ENCODE results near the gene DYRK4.

DYRK4 gene

GRCh38 chr12:4566474-4566873, 4.5 kb downstream of the DYRK4 start:
- DNase-seq = no peak

GRCh38 chr12:4567073-4567881, 5.3 kb downstream of the DYRK4 start:
- no peak for DNase-seq

GRCh38 chr12:4569261-4569660, 7.3 kb downstream of the DYRK4 start:
- no peak for DNase-seq

GRCh38 chr12:4572680-4573079, 10.7 kb downstream of the DYRK4 start:
- DNase-seq = no peak

GRCh38 chr12:4579305-4580102, 17.5 kb downstream of the DYRK4 start:
- no peak for DNase-seq

GRCh38 chr12:4580281-4580688, 18.3 kb downstream of the DYRK4 start:
- no peak for DNase-seq

- no peak for DNase-seq
These were observed 22.3 kb downstream of the DYRK4 start for GRCh38 chr12:4584281-4584680.

GRCh38 chr12:4584896-4585295, 22.9 kb downstream of the DYRK4 start:
- DNase-seq = no peak

GRCh38 chr12:4586500-4586899, 24.5 kb downstream of the DYRK4 start:
- no peak for DNase-seq

GRCh38 chr12:4587108-4587507, 25.1 kb downstream of the DYRK4 start:
- no peak for DNase-seq

- no peak for DNase-seq
These were observed 26.9 kb downstream of the DYRK4 start for GRCh38 chr12:4588916-4589315.

- no peak for DNase-seq
These were observed 27.9 kb downstream of the DYRK4 start for GRCh38 chr12:4589941-4590340.

- DNase-seq = no peak
These were observed 29.2 kb downstream of the DYRK4 start for GRCh38 chr12:4591180-4591687.

GRCh38 chr12:4595881-4596280, 33.9 kb downstream of the DYRK4 start:
- DNase-seq = no peak

- DNase-seq = no peak
These were observed 41.4 kb downstream of the DYRK4 start for GRCh38 chr12:4603421-4603820.

GRCh38 chr12:4603946-4604345, 41.9 kb downstream of the DYRK4 start:
- DNase-seq = no peak

GRCh38 chr12:4604684-4605193, 42.7 kb downstream of the DYRK4 start:
- peak; percentile 55 for DNase-seq

- DNase-seq = no peak
These were observed 45.0 kb downstream of the DYRK4 start for GRCh38 chr12:4607056-4607455.

GRCh38 chr12:4609071-4609470, 47.1 kb downstream of the DYRK4 start:
- DNase-seq = no peak

- no peak for DNase-seq
These were observed 48.5 kb downstream of the DYRK4 start for GRCh38 chr12:4610481-4610880.

- no peak for DNase-seq
These were observed 53.7 kb downstream of the DYRK4 start for GRCh38 chr12:4615667-4616066.

- no peak for DNase-seq
These were observed 59.5 kb downstream of the DYRK4 start for GRCh38 chr12:4621511-4621910.

GRCh38 chr12:4626543-4626942, 64.5 kb downstream of the DYRK4 start:
- DNase-seq = no peak

GRCh38 chr12:4628406-4628805, 66.4 kb downstream of the DYRK4 start:
- DNase-seq = no peak
